Vein endothelial cell (primary cell): ENCODE data around the gene FER1L5. TPM values are rescaled to one million over a fixed set of nuclear protein-coding genes. Genes with fewer than 3 reads are reported as not detected.

ENCODE experiments used
- total RNA-seq: library from RNA; depleted of rRNA; stranded (reverse); fragments of >200 nt; gene quantifications from 2 replicates; pipeline ENCODE4 v1.2.3, GENCODE V29; 2012

Gene FER1L5
- not detected in 2 replicates for total RNA-seq

GRCh38 chr2:96642564-96643360 lies at the start of gene FER1L5:
Gene FER1L5 (plus strand): TSS chr2:96642764. CDS start chr2:96642837, 73 bp downstream.

GRCh38 chr2:96638144-96639121 lies 4.1 kb upstream of the FER1L5 start, which contains the start of gene KANSL3:
Gene KANSL3 (minus strand): TSS chr2:96638312. CDS start chr2:96637135, 1,177 bp downstream.

GRCh38 chr2:96739633-96740428 lies 97.3 kb downstream of the FER1L5 start, which contains the start of gene LMAN2L:
Gene LMAN2L (minus strand): TSS chr2:96740064. CDS start chr2:96740040, 24 bp downstream.

Other genes starting within 250 kb of the FER1L5 start
- 0.33 TPM in 1 of 2 replicates, not detected in the other for gene NEURL3, start 137.4 kb upstream of the FER1L5 start, total RNA-seq
- 15.8 and 20.9 TPM in 2 replicates for gene ARID5A, start 106.0 kb upstream of the FER1L5 start, total RNA-seq
- gene KANSL3, start 4.5 kb upstream of the FER1L5 start, total RNA-seq: 36.6 and 36.8 TPM in 2 replicates
- 12.7 and 14.5 TPM in 2 replicates for gene LMAN2L, start 97.3 kb downstream of the FER1L5 start, total RNA-seq
- 3.9 and 4.5 TPM in 2 replicates for gene CNNM4, start 118.1 kb downstream of the FER1L5 start, total RNA-seq
- 7.1 and 8.5 TPM in 2 replicates for gene CNNM3, start 173.5 kb downstream of the FER1L5 start, total RNA-seq
- 0.65 and 1.9 TPM in 2 replicates for gene ANKRD23, start 201.3 kb downstream of the FER1L5 start, total RNA-seq
- 5.6 and 8.0 TPM in 2 replicates for gene ANKRD39, start 215.3 kb downstream of the FER1L5 start, total RNA-seq
- gene SEMA4C, start 227.3 kb downstream of the FER1L5 start, total RNA-seq: 22.6 and 35.3 TPM in 2 replicates